Liver (tissue), 9 donors: ENCODE results near the gene MTM1. TPM values are rescaled to one million over a fixed set of nuclear protein-coding genes. Genes with fewer than 3 reads are reported as not detected.

Source experiments
- DNase-seq: peaks from one replicate; pipeline ENCODE4 v3.0.0-alpha.2; 2017; ENCODE audit warnings: low spot score
- H3K27ac ChIP-seq, 2 donors: one replicate each; pipeline ENCODE4 v1.7.0; 2013; ENCODE audit warnings: inconsistent platforms in 2 of 2, low read length in 2 of 2, control low read depth in 1 of 2, low read depth in 1 of 2, mild to moderate bottlenecking in 1 of 2
- H3K27me3 ChIP-seq, 4 donors: one replicate each; pipeline versions ENCODE4 v1.6.1 to v1.7.0; 2013; ENCODE audit warnings: low read length in 3 of 4, inconsistent platforms in 1 of 4, mild to moderate bottlenecking in 1 of 4, moderate library complexity in 1 of 4; ENCODE audit not compliant: control insufficient read depth in 4 of 4, insufficient read depth in 4 of 4
- H3K36me3 ChIP-seq, 4 donors: one replicate each; pipeline versions ENCODE4 v1.6.1 to v1.7.0; 2013; ENCODE audit warnings: low read length in 3 of 4, mild to moderate bottlenecking in 3 of 4, low read depth in 1 of 4, moderate library complexity in 1 of 4; ENCODE audit not compliant: control insufficient read depth in 4 of 4, insufficient read depth in 3 of 4
- H3K4me1 ChIP-seq, 4 donors: one replicate each; pipeline versions ENCODE4 v1.6.1 to v1.7.0; 2013; ENCODE audit warnings: low read length in 3 of 4, mild to moderate bottlenecking in 3 of 4, moderate library complexity in 1 of 4; ENCODE audit not compliant: control insufficient read depth in 4 of 4, insufficient read depth in 4 of 4
- H3K4me3 ChIP-seq, 3 donors: one replicate each; pipeline versions ENCODE4 v1.6.1 to v1.7.0; 2013; ENCODE audit warnings: low read length in 3 of 3, control low read depth in 1 of 3, low read depth in 1 of 3, mild to moderate bottlenecking in 1 of 3
- H3K9ac ChIP-seq, 2 donors: one replicate each; pipeline ENCODE4 v1.7.0; 2013; ENCODE audit warnings: low read length in 2 of 2, mild to moderate bottlenecking in 2 of 2, moderate library complexity in 2 of 2, control low read depth in 1 of 2, low read depth in 1 of 2
- H3K9me3 ChIP-seq, 4 donors: one replicate each; pipeline versions ENCODE4 v1.6.1 to v1.7.0; 2013; ENCODE audit warnings: low read length in 3 of 4; ENCODE audit not compliant: control insufficient read depth in 4 of 4
- CTCF ChIP-seq: fragments of 150-350 bp; IDR thresholded peaks from 2 replicates; pipeline ENCODE4 v1.5.1; 2017; ENCODE audit warnings: improper control_type of control experiment, low read depth, low read length; ENCODE audit not compliant: missing input control
- EGR1 ChIP-seq, 2 donors: IDR thresholded peaks; 2 replicates each; pipeline ENCODE4 v1.6.1; 2016 to 2018; ENCODE audit warnings: antibody characterized with exemption in 2 of 2, low read depth in 2 of 2
- FOXA1 ChIP-seq: IDR thresholded peaks from 2 replicates; pipeline ENCODE4 v1.6.1; 2016; ENCODE audit warnings: antibody characterized with exemption
- FOXA2 ChIP-seq: IDR thresholded peaks from 2 replicates; pipeline ENCODE4 v1.6.1; 2016; ENCODE audit warnings: antibody characterized with exemption
- HNF4G ChIP-seq: IDR thresholded peaks from 2 replicates; pipeline ENCODE4 v1.6.1; 2016; ENCODE audit warnings: antibody characterized with exemption
- JUND ChIP-seq, 2 donors: IDR thresholded peaks; 2 replicates each; pipeline ENCODE4 v1.6.1; 2016; ENCODE audit warnings: antibody characterized with exemption in 2 of 2
- MAX ChIP-seq: IDR thresholded peaks from 2 replicates; pipeline ENCODE4 v1.6.1; 2016; ENCODE audit warnings: antibody characterized with exemption
- NR2F2 ChIP-seq: IDR thresholded peaks from 2 replicates; pipeline ENCODE4 v1.6.1; 2016; ENCODE audit warnings: antibody characterized with exemption
- RAD21 ChIP-seq, 2 donors: IDR thresholded peaks; 2 replicates each; pipeline ENCODE4 v1.6.1; 2016; ENCODE audit warnings: antibody characterized with exemption in 2 of 2, mild to moderate bottlenecking in 2 of 2
- RXRA ChIP-seq, 2 donors: IDR thresholded peaks; 2 replicates each; pipeline ENCODE4 v1.6.1; 2017 to 2018; ENCODE audit warnings: antibody characterized with exemption in 2 of 2, mild to moderate bottlenecking in 1 of 2
- SP1 ChIP-seq: IDR thresholded peaks from 2 replicates; pipeline ENCODE4 v1.6.1; 2018; ENCODE audit warnings: antibody characterized with exemption, mild to moderate bottlenecking
- TAF1 ChIP-seq: conservative IDR thresholded peaks from 2 replicates; pipeline ENCODE4 v1.6.1; 2016; ENCODE audit warnings: antibody characterized with exemption, mild to moderate bottlenecking
- YY1 ChIP-seq: IDR thresholded peaks from 2 replicates; pipeline ENCODE4 v1.6.1; 2016; ENCODE audit warnings: antibody characterized with exemption, mild to moderate bottlenecking
- WGBS: extraction: QIAGEN DNeasy Blood & Tissue Kit; methylation state at CpG from one replicate; pipeline ENCODE4 v1.1.7; 2013; 5-methylcytosine and 5-hydroxymethylcytosine counted together
- polyA plus RNA-seq, 2 donors: library from polyadenylated mRNA; stranded (reverse) in 1 of 2; unstranded in 1 of 2; fragments of 200-250 nt in 1 of 2; fragments of >200 nt in 1 of 2; fragmentation: Nextera tagmentation in 1 of 2; extraction: Ambion mirVana in 1 of 2; gene quantifications; one replicate each; pipeline versions ENCODE4 v1.2.1 to v1.2.3, GENCODE V29; 2013 to 2015
- total RNA-seq, 2 donors: library from RNA; depleted of rRNA; stranded (reverse); fragments of >200 nt; gene quantifications; one replicate each; pipeline ENCODE4 v1.2.3, GENCODE V29; 2014
- donor health status: healthy.
- donor health status: healthy.
- donor health status: healthy.
- donor health status: healthy.
- donor health status: healthy.

MTM1 gene
- total and polyA plus RNA-seq, 4 donors, result 5.9 to 21.2 (median 11.4) TPM

DNA sequence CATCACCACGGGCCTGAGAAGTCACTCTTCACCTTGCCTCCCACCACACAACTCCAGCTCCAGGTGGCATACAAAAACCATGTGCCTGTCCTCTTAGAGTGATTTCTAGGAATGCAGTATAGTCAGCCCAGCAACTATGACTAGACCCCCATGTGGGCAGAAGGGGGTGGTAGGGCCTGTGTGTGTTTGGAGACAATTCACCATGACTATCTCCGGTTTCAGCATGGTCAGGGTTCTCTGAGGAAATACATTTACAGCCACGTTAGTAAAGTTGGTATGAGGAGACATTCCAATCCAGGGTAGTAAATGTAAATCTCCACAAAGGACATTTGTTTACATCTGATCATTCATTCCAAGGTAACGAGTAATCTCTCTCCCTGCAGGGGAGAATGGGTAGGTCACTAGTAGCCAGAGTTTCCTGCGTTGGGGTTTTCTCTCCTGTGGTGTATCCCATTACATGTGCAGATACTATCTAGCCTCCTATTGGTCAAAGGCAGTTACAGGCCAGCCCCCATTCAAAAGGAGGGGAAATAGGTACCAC, 120.6 kb downstream of the MTM1 start:
- Histone ChIP-seq H3K9me3 (peaks cover 0 to 7% (median 3%) of the 10 kb centered on the region in 4 donors), H3K27ac (no peak overlapping the region), H3K9ac (no peak overlapping the region), H3K4me1 (peaks cover 0 to under 1% (median 0%) of the 10 kb centered on the region in 4 donors), H3K4me3 (no peak overlapping the region), H3K36me3 (no peaks in the 10 kb centered on the region), H3K27me3 (no peaks in the 10 kb centered on the region)
- 78% methylated on average over 5 of the region's 5 CpGs for WGBS
- no peak for DNase-seq
- no peak for TF ChIP-seq TAF1
- no peak for TF ChIP-seq FOXA2
- TF ChIP-seq FOXA1, result no peak

GRCh38 chrX:150690126-150690525, 121.7 kb downstream of the MTM1 start:
- Histone ChIP-seq H3K27me3 (no peaks in the 10 kb centered on the region), H3K27ac (no peak overlapping the region), H3K9ac (no peak overlapping the region), H3K4me3 (no peak overlapping the region), H3K9me3 (peaks cover 0 to 7% (median 3%) of the 10 kb centered on the region in 4 donors), H3K36me3 (no peaks in the 10 kb centered on the region), H3K4me1 (peaks cover 0 to 12% (median 4%) of the 10 kb centered on the region in 4 donors)
- no peak for DNase-seq
- no peak for TF ChIP-seq FOXA1
- no peak for TF ChIP-seq SP1
- TF ChIP-seq CTCF, result no peak
- TF ChIP-seq EGR1 (IDR thresholded peaks at IDR 0.05; ENCODE audit: low read depth in 2 of 2), result no peak
- TF ChIP-seq TAF1, result no peak
- no peak for TF ChIP-seq YY1
- no peak for TF ChIP-seq MAX
- TF ChIP-seq RAD21 (IDR thresholded peaks at IDR 0.05), result no peak
- TF ChIP-seq JUND (IDR thresholded peaks at IDR 0.05), result no peak
- TF ChIP-seq HNF4G, result no peak

DNA sequence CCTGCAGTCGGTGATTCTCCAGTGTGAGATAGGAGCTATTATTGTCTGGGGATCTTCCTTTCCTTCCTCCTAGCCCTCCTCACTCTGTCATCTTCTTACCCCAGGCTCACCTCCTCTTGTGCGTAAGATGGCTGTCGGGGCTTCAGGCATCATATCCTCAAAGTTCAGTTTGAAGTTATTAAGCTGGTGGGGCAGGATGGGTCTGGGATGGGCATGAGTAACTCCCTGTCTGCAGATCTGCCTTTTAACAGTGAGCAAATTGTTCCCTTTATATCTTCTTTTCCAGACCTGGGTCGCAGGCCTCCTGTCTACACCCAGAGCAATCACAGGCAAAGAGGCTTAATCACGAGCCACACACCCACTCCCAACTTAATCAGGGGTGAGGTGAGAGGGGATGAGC, 123.9 kb downstream of the MTM1 start:
- Histone ChIP-seq H3K9ac (peak overlapping the region in 1 of 2 donors; percentile 22), H3K27me3 (no peaks in the 10 kb centered on the region), H3K4me1 (peaks cover 2 to 12% (median 4%) of the 10 kb centered on the region in 4 donors), H3K4me3 (peak overlapping the region in 2 of 3 donors; percentile 79 to 85), H3K36me3 (no peaks in the 10 kb centered on the region), H3K9me3 (peaks cover 0 to 7% (median 3%) of the 10 kb centered on the region in 4 donors), H3K27ac (no peak overlapping the region)
- 69% methylated on average over 5 of the region's 5 CpGs for WGBS
- TF ChIP-seq NR2F2 (no peak), TAF1 (no peak), MAX (no peak), RXRA (IDR thresholded peaks at IDR 0.05) (no peak), RAD21 (IDR thresholded peaks at IDR 0.05) (no peak)
- no peak for DNase-seq
